Keratinocyte (primary cell): ENCODE results near the gene ZNRF1. TPM values are rescaled to one million over a fixed set of nuclear protein-coding genes. Genes with fewer than 3 reads are reported as not detected.

ENCODE experiments used
- DNase-seq: peaks from one replicate; pipeline ENCODE4 v3.0.0-alpha.2; 2011; ENCODE audit warnings: low read depth, missing footprints, low spot score
- FAIRE-seq: peaks from 2 replicates; lab custom pipeline; 2011; peaks lifted over from hg19 to GRCh38; lab: Jason Lieb, UNC
- H2AFZ ChIP-seq: 2 replicates; pipeline ENCODE4 v1.6.0; 2012; ENCODE audit warnings: low read length, control low read depth, inconsistent platforms; ENCODE audit not compliant: control insufficient read depth
- H3K27ac ChIP-seq: 2 replicates; pipeline ENCODE4 v1.5.1; 2011; ENCODE audit warnings: low read length; ENCODE audit not compliant: control insufficient read depth, insufficient read depth
- H3K27me3 ChIP-seq: 3 replicates; pipeline ENCODE4 v1.6.0; 2011; ENCODE audit warnings: low read length; ENCODE audit not compliant: control insufficient read depth, insufficient read depth; ENCODE audit errors: extremely low read depth
- H3K36me3 ChIP-seq, 2 experiments: 2 replicates in 1 of 2; 3 replicates in 1 of 2; pipeline ENCODE4 v1.5.1; 2011; ENCODE audit warnings: low read length in 2 of 2, mild to moderate bottlenecking in 1 of 2; ENCODE audit not compliant: control insufficient read depth in 2 of 2, insufficient read depth in 2 of 2; ENCODE audit errors: extremely low read depth in 1 of 2
- H3K4me1 ChIP-seq: 3 replicates; pipeline ENCODE4 v1.5.1; 2011; ENCODE audit warnings: low read length; ENCODE audit not compliant: control insufficient read depth, insufficient read depth; ENCODE audit errors: extremely low read depth
- H3K4me2 ChIP-seq: 3 replicates; pipeline ENCODE4 v1.6.0; 2011; ENCODE audit warnings: low read depth, low read length; ENCODE audit not compliant: control insufficient read depth, insufficient read depth; ENCODE audit errors: extremely low read depth
- H3K4me3 ChIP-seq, 3 experiments: fragments of 200-600 bp in 1 of 3; sonication (generic) in 1 of 3; 2 replicates in 2 of 3; 3 replicates in 1 of 3; pipeline ENCODE4 v1.5.1; 2011 to 2016; ENCODE audit warnings: low read length in 3 of 3, mild to moderate bottlenecking in 3 of 3, control low read depth in 2 of 3, inconsistent platforms in 1 of 3, low read depth in 1 of 3, mixed read lengths in 1 of 3, mixed run types in 1 of 3, moderate library complexity in 1 of 3; ENCODE audit not compliant: control insufficient read depth in 2 of 3, insufficient read depth in 2 of 3; ENCODE audit errors: extremely low read depth in 1 of 3
- H3K79me2 ChIP-seq: 2 replicates; pipeline ENCODE4 v1.6.0; 2012; ENCODE audit warnings: low read length; ENCODE audit not compliant: control insufficient read depth, insufficient read depth
- H3K9ac ChIP-seq: 3 replicates; pipeline ENCODE4 v1.6.0; 2011; ENCODE audit warnings: low read length; ENCODE audit not compliant: control insufficient read depth, insufficient read depth; ENCODE audit errors: extremely low read depth
- H3K9me1 ChIP-seq: 3 replicates; pipeline ENCODE4 v1.6.0; 2011; ENCODE audit warnings: low read length; ENCODE audit not compliant: control insufficient read depth, insufficient read depth; ENCODE audit errors: extremely low read depth
- H3K9me3 ChIP-seq: 2 replicates; pipeline ENCODE4 v1.5.1; 2012; ENCODE audit warnings: low read depth, low read length; ENCODE audit not compliant: control insufficient read depth
- H4K20me1 ChIP-seq: 3 replicates; pipeline ENCODE4 v1.6.0; 2011; ENCODE audit warnings: low read length; ENCODE audit not compliant: control insufficient read depth, insufficient read depth; ENCODE audit errors: extremely low read depth
- EZH2 ChIP-seq: IDR thresholded peaks from one replicate; pipeline ENCODE4 v1.6.1; 2012; ENCODE audit warnings: inconsistent platforms, mild to moderate bottlenecking, low read length, moderate library complexity
- dilution Hi-C: fragments of 300-500 bp; cut with MboI; formaldehyde crosslinking; loops from one replicate; pipeline ENCODE4 v1.7.0; 2020; ENCODE audit warnings: low sequenced_read_pairs; ENCODE audit not compliant: extremely low pct_ligation_motif_present
- polyA plus RNA-seq, 5 experiments: library from polyadenylated mRNA; depleted of rRNA in 3 of 5; stranded (reverse) in 3 of 5; stranded (forward) in 1 of 5; unstranded in 1 of 5; fragments of >200 nt; gene quantifications; 1 replicate in 1 of 5; 2 replicates in 3 of 5; 3 replicates in 1 of 5; pipeline versions ENCODE4 v1.2.1 to v1.2.3, GENCODE V29; 2011 to 2012; ENCODE audit warnings: missing spikeins in 2 of 5, low read depth in 1 of 5, low replicate concordance in 1 of 5
- TF ChIP-seq, protein P1 (sequence below), 3 experiments: IDR thresholded peaks in 1 of 3; conservative IDR thresholded peaks in 1 of 3; optimal IDR thresholded peaks in 1 of 3; 2 replicates in 2 of 3; 3 replicates in 1 of 3; pipeline versions ENCODE3 to v1.5.1; 2011; ENCODE audit warnings: low read length in 3 of 3, mild to moderate bottlenecking in 3 of 3, moderate library complexity in 2 of 3, control low read depth in 1 of 3, inconsistent platforms in 1 of 3; ENCODE audit not compliant: insufficient read depth in 2 of 3; ENCODE audit errors: extremely low read depth in 1 of 3

The ZNRF1 gene
- polyA plus RNA-seq, 1 donor (not counting 4 experiments of a cell fraction or from before 2014, with no cell fraction given) = 19.1 TPM

DNA sequence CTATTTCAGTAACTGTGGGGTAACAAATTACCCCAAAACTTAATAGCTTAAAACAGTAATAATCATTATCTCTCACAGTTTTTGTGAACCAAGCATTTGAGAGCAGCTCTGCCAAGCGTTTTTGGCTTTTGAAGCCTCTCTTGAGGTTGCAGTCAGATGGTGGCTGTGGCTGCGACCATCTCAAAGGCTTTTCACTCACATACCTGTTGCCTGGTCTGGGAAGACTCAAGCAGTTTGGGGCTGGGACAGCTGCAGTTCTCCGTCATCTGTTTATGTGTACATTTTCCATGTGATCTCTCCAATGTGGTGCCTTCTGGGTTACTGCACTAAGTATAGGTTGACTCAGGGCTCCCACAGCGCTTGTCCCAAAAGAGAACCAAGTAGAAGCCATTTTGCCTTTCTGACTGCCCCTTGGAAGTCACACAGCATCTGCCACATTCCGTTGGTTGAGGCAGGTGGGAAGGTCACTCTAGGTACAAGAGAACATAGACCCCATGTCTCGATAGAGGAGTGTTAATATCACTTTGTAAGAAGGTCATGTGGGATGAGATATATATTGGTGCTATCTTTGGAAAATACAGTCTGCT lies 68.1 kb downstream of the ZNRF1 start:
- Histone ChIP-seq H3K9me1 (peaks cover 2% of the 10 kb centered on the region), H3K4me3 (no peak overlapping the region), H3K4me1 (no peaks in the 10 kb centered on the region), H3K27ac (no peak overlapping the region), H3K9me3 (no peaks in the 10 kb centered on the region), H2AFZ (no peak overlapping the region), H3K27me3 (no peaks in the 10 kb centered on the region), H4K20me1 (peaks cover 2% of the 10 kb centered on the region), H3K79me2 (peaks cover 45% of the 10 kb centered on the region), H3K9ac (no peak overlapping the region), H3K36me3 (no peaks in the 10 kb centered on the region), H3K4me2 (no peak overlapping the region)
- FAIRE-seq (no peak), DNase-seq (no peak)
- dilution Hi-C loops = no loop called here
- TF ChIP-seq EZH2 = no peak
- TF ChIP-seq, protein P1, sequence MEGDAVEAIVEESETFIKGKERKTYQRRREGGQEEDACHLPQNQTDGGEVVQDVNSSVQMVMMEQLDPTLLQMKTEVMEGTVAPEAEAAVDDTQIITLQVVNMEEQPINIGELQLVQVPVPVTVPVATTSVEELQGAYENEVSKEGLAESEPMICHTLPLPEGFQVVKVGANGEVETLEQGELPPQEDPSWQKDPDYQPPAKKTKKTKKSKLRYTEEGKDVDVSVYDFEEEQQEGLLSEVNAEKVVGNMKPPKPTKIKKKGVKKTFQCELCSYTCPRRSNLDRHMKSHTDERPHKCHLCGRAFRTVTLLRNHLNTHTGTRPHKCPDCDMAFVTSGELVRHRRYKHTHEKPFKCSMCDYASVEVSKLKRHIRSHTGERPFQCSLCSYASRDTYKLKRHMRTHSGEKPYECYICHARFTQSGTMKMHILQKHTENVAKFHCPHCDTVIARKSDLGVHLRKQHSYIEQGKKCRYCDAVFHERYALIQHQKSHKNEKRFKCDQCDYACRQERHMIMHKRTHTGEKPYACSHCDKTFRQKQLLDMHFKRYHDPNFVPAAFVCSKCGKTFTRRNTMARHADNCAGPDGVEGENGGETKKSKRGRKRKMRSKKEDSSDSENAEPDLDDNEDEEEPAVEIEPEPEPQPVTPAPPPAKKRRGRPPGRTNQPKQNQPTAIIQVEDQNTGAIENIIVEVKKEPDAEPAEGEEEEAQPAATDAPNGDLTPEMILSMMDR (optimal IDR thresholded peaks at IDR 0.05 in 1 of 3, IDR thresholded peaks at IDR 0.05 in 1 of 3, conservative IDR thresholded peaks at IDR 0.05 in 1 of 3; ENCODE audit: extremely low read depth in 1 of 3, insufficient read depth in 2 of 3, low read length in 3 of 3) = no peak

DNA sequence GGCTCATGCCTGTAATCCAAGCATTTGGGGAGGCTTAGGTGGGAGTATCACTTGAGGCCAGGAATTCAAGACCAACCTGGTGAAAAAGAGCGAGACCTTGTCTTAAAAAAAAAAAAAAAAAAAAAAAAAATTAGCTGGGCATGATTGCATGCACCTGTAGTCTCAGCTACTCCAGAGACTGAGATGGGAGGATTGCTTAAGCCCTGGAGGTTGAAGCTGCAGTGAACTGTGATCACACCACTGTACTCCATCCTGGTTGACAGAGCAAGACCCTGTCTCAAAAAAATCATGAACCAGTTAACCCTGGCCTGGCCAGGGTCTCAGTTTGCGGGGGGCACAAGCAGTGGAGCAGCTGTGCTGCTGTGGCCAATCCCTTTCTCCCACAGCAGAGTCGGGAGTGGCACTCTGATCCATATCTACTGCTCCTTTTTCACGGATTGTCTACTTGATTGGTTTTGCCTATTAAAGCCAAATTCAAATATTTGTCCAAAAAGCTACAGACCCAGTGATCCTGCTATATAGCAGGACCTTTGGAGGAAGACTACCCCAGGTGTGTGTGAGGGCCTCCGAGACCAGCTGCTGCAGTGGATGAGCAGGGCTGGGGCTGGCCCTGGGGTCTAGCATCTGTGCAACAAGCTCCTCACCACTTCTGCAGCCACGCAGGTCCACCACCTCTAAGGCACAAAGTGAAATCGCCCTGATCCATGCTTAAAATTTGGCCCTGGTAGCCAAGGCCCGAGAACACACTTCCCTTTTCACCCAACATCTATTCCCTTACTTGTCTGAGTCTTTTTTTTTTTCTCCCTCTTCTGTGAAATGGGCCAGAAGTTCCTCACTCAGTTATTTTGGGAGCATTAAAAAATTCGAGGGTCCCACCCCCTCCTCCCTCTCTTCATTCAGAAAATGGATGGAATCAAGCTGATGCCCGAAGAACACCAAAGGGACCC lies 69.5 kb downstream of the ZNRF1 start:
- peaks cover 2% of the 10 kb centered on the region for H3K9me1 ChIP-seq
- no peaks in the 10 kb centered on the region for H3K36me3 ChIP-seq
- no peaks in the 10 kb centered on the region for H3K27me3 ChIP-seq
- peaks cover 41% of the 10 kb centered on the region for H3K79me2 ChIP-seq
- TF ChIP-seq EZH2 = no peak
- TF ChIP-seq, protein P1 (optimal IDR thresholded peaks at IDR 0.05 in 1 of 3, IDR thresholded peaks at IDR 0.05 in 1 of 3, conservative IDR thresholded peaks at IDR 0.05 in 1 of 3; ENCODE audit: extremely low read depth in 1 of 3, insufficient read depth in 2 of 3, low read length in 3 of 3) = no peak
- H3K9ac ChIP-seq = no peak overlapping the region
- no peak overlapping the region for H3K27ac ChIP-seq
- no peaks in the 10 kb centered on the region for H3K4me1 ChIP-seq
- dilution Hi-C loops = no loop called here
- H3K4me2 ChIP-seq = no peak overlapping the region
- H3K9me3 ChIP-seq = no peaks in the 10 kb centered on the region
- H2AFZ ChIP-seq = no peak overlapping the region
- H4K20me1 ChIP-seq = peaks cover 2% of the 10 kb centered on the region
- DNase-seq (no peak), FAIRE-seq (no peak)
- H3K4me3 ChIP-seq = no peak overlapping the region
